HCT116 (cell line): ENCODE measurements around the gene PEAK3. TPM values are rescaled to one million over a fixed set of nuclear protein-coding genes. Genes with fewer than 3 reads are reported as not detected.

Experiments used
- ATAC-seq: fragments of 200-7000 bp; cut with Tn5 transposase; 2 replicates; pipeline ENCODE4 v1.9.1; 2020; ENCODE audit warnings: mild to moderate bottlenecking, moderate library complexity
- BruUV-seq: library from RNA; stranded (reverse); fragments of 400-500 nt; replicated peaks from 2 replicates; lab custom pipeline; 2021; lab: Mats Ljungman, UMichigan
- CTCF ChIA-PET: fragments of 300-600 bp; sonication (Branson Sonifier 250); formaldehyde crosslinking; loops from one replicate; lab custom pipeline; 2021; ENCODE audit warnings: antibody characterized with exemption; lab: Charles Lee
- POLR2A ChIA-PET: fragments of 300-600, 350-600 bp; sonication (Branson Sonifier 250); formaldehyde crosslinking; loops from one replicate; lab custom pipeline; 2021; ENCODE audit warnings: antibody characterized with exemption; lab: Charles Lee
- RAD21 ChIA-PET, 2 experiments: fragments of 300-600 bp; sonication (Branson Sonifier 250); formaldehyde crosslinking; loops; one replicate each; lab custom pipeline; 2023; ENCODE audit warnings: low total read pairs in 2 of 2; ENCODE audit not compliant: uncharacterized antibody in 2 of 2, unreplicated experiment in 2 of 2, low non-redundant PET in 1 of 2; lab: Charles Lee
- DNase-seq: peaks from one replicate; pipeline ENCODE4 v3.0.0-alpha.2; 2010; ENCODE audit warnings: low read depth, low spot score
- H2AFZ ChIP-seq: fragments of 200-600 bp; shearing (Covaris generic), sonication (generic); 2 replicates; pipeline ENCODE4 v1.6.1; 2017; ENCODE audit warnings: low read depth, mixed run types, mixed read lengths, antibody characterized with exemption, low read length; ENCODE audit not compliant: poor library complexity, severe bottlenecking
- H3K27ac ChIP-seq: 2 replicates; pipeline ENCODE4 v1.5.1; 2012; ENCODE audit warnings: low read depth, low read length
- H3K27me3 ChIP-seq: fragments of 200-600 bp; sonication (generic); 2 replicates; pipeline ENCODE4 v1.6.1; 2016; ENCODE audit warnings: mixed run types, low read length, mixed read lengths; ENCODE audit not compliant: insufficient read depth
- H3K36me3 ChIP-seq, 2 experiments: fragments of 200-500 bp in 1 of 2; fragments of 200-600 bp in 1 of 2; sonication (Bioruptor generic) in 1 of 2; sonication (generic) in 1 of 2; 2 replicates each; pipeline versions ENCODE4 v1.5.1 to v1.6.1; 2014 to 2016; ENCODE audit warnings: low read length in 2 of 2, inconsistent platforms in 1 of 2, mixed read lengths in 1 of 2, mixed run types in 1 of 2; ENCODE audit not compliant: insufficient read depth in 2 of 2, control insufficient read depth in 1 of 2
- H3K4me1 ChIP-seq, 2 experiments: fragments of 200-600 bp in 1 of 2; sonication (generic) in 1 of 2; 2 replicates each; pipeline versions ENCODE4 v1.5.1 to v1.6.1; 2012 to 2017; ENCODE audit warnings: low read length in 2 of 2, inconsistent platforms in 1 of 2, mild to moderate bottlenecking in 1 of 2, mixed read lengths in 1 of 2, mixed run types in 1 of 2, moderate library complexity in 1 of 2; ENCODE audit not compliant: insufficient read depth in 2 of 2, control insufficient read depth in 1 of 2
- H3K4me2 ChIP-seq: fragments of 200-600 bp; sonication (generic); 2 replicates; pipeline ENCODE4 v1.6.1; 2017; ENCODE audit warnings: mixed run types, low read length, mixed read lengths
- H3K4me3 ChIP-seq, 2 experiments: fragments of 200-600 bp in 1 of 2; sonication (generic) in 1 of 2; replicated peaks in 1 of 2; 2 replicates each; pipeline ENCODE4 v1.5.1; 2011 to 2016; ENCODE audit warnings: low read length in 2 of 2, control low read depth in 1 of 2, low read depth in 1 of 2, mild to moderate bottlenecking in 1 of 2, mixed read lengths in 1 of 2, mixed run types in 1 of 2
- H3K79me2 ChIP-seq: fragments of 200-600 bp; sonication (generic); 2 replicates; pipeline ENCODE4 v1.6.1; 2017; ENCODE audit warnings: mild to moderate bottlenecking, mixed run types, low read length, moderate library complexity, mixed read lengths; ENCODE audit not compliant: insufficient read depth
- H3K9ac ChIP-seq: fragments of 200-600 bp; sonication (generic); 2 replicates; pipeline ENCODE4 v1.6.1; 2016; ENCODE audit warnings: low read length, mixed read lengths
- H3K9me2 ChIP-seq: fragments of 200-600 bp; sonication (generic), shearing (Covaris generic); 2 replicates; pipeline ENCODE4 v1.6.1; 2017; ENCODE audit warnings: mixed run types, mild to moderate bottlenecking, moderate library complexity; ENCODE audit not compliant: insufficient read depth
- H3K9me3 ChIP-seq, 2 experiments: fragments of 200-500 bp in 1 of 2; fragments of 200-600 bp in 1 of 2; sonication (Bioruptor generic) in 1 of 2; sonication (generic) in 1 of 2; 2 replicates each; pipeline ENCODE4 v1.6.1; 2014 to 2017; ENCODE audit warnings: low read length in 2 of 2, mixed read lengths in 2 of 2, inconsistent platforms in 1 of 2, low read depth in 1 of 2, mild to moderate bottlenecking in 1 of 2, mixed run types in 1 of 2, moderate library complexity in 1 of 2; ENCODE audit not compliant: control insufficient read depth in 1 of 2, insufficient read depth in 1 of 2
- H4K20me1 ChIP-seq: fragments of 200-600 bp; sonication (generic), shearing (Covaris generic); 2 replicates; pipeline ENCODE4 v1.6.1; 2017; ENCODE audit warnings: mixed run types, mild to moderate bottlenecking, moderate library complexity; ENCODE audit not compliant: insufficient read depth
- CEBPB ChIP-seq: IDR thresholded peaks from 2 replicates; pipeline ENCODE4 v1.6.1; 2012; ENCODE audit warnings: low read depth
- EGR1 ChIP-seq: IDR thresholded peaks from 2 replicates; pipeline ENCODE4 v1.6.1; 2012; ENCODE audit warnings: low read depth
- ELF1 ChIP-seq: IDR thresholded peaks from 2 replicates; pipeline ENCODE4 v1.6.1; 2012; ENCODE audit warnings: low read depth, borderline replicate concordance
- EZH2phosphoT487 ChIP-seq: fragments of 200-600 bp; IDR thresholded peaks from 2 replicates; pipeline ENCODE4 v1.6.1; 2018; ENCODE audit warnings: antibody characterized with exemption, borderline replicate concordance
- JUND ChIP-seq: IDR thresholded peaks from 2 replicates; pipeline ENCODE4 v1.6.1; 2012
- POLR2A ChIP-seq: IDR thresholded peaks from 2 replicates; pipeline ENCODE4 v1.7.0; 2011; ENCODE audit warnings: borderline replicate concordance; ENCODE audit not compliant: insufficient read depth, insufficient read length; ENCODE audit errors: extremely low read depth
- TCF7L2 ChIP-seq: IDR thresholded peaks from 2 replicates; pipeline ENCODE4 v1.7.0; 2011; ENCODE audit warnings: borderline replicate concordance, inconsistent platforms; ENCODE audit not compliant: insufficient read depth, insufficient read length; ENCODE audit errors: extremely low read depth
- YY1 ChIP-seq: IDR thresholded peaks from 2 replicates; pipeline ENCODE4 v1.6.1; 2011; ENCODE audit warnings: low read length, low read depth, moderate library complexity, mild to moderate bottlenecking; ENCODE audit not compliant: insufficient replicate concordance; ENCODE audit errors: extremely low read depth
- intact Hi-C: fragments of 100-400 bp; cut with micrococcal nuclease; formaldehyde crosslinking; loops from 2 replicates; pipeline ENCODE4 v1.10.0; 2022
- total RNA-seq: library from RNA; stranded (reverse); gene quantifications from one replicate; pipeline ENCODE4 v1.2.1, GENCODE V29; 2021; ENCODE audit not compliant: unreplicated experiment
- TF ChIP-seq, protein P1 (sequence below): IDR thresholded peaks from 2 replicates; pipeline ENCODE4 v1.6.1; 2012; ENCODE audit warnings: low read depth
- TF ChIP-seq, protein P2 (sequence below): IDR thresholded peaks from 2 replicates; pipeline ENCODE4 v1.6.1; 2012
- TF ChIP-seq, protein P3 (sequence below), 3 experiments: fragments of 200-600 bp in 1 of 3; sonication (generic) in 1 of 3; IDR thresholded peaks in 2 of 3; conservative IDR thresholded peaks in 1 of 3; 2 replicates each; pipeline ENCODE4 v1.5.1; 2012 to 2017; ENCODE audit warnings: low read depth in 2 of 3, low read length in 2 of 3, antibody characterized with exemption in 1 of 3, borderline replicate concordance in 1 of 3, control low read depth in 1 of 3, mild to moderate bottlenecking in 1 of 3, mixed read lengths in 1 of 3, mixed run types in 1 of 3, moderate library complexity in 1 of 3; ENCODE audit not compliant: insufficient read depth in 1 of 3

PEAK3 gene
- total RNA-seq, 1 experiment from 2014 or later, result not detected

GRCh38 chr19:2325281-2326046 is 43.5 kb upstream of the PEAK3 start:
- H3K36me3 ChIP-seq, result peaks cover 5 to 6% of the 10 kb centered on the region in 2 experiments; a peak in 2 of 4 replicates
- DNase-seq, result no peak
- H3K9me3 ChIP-seq, result no peaks in the 10 kb centered on the region
- TF ChIP-seq EZH2phosphoT487, result no peak
- TF ChIP-seq YY1, result no peak
- no peak for TF ChIP-seq POLR2A
- no peak for TF ChIP-seq JUND
- TF ChIP-seq, all 23 proteins: peak for 0
- no TSS peak for BruUV-seq
- H3K9me2 ChIP-seq, result no peaks in the 10 kb centered on the region
- H3K4me3 ChIP-seq, result no peak overlapping the region
- ChIA-PET POLR2A (no interaction called here), CTCF (no interaction called here), RAD21 (no interaction called here)
- no peaks in the 10 kb centered on the region for H4K20me1 ChIP-seq
- H3K27ac ChIP-seq, result no peak overlapping the region
- intact Hi-C loops, result loop anchor here (5.0 kb wide), 1 partner anchor 67 kb away; no protein-coding TSS in a partner anchor
- no peaks in the 10 kb centered on the region for H3K27me3 ChIP-seq
- no peak overlapping the region for H3K4me2 ChIP-seq
- ATAC-seq, result no peak
- peaks cover 53% of the 10 kb centered on the region for H3K79me2 ChIP-seq
- no peak overlapping the region for H2AFZ ChIP-seq
- H3K9ac ChIP-seq, result no peak overlapping the region
- peaks cover 16 to 19% of the 10 kb centered on the region in 2 experiments for H3K4me1 ChIP-seq

GRCh38 chr19:2324220-2324948 is 42.4 kb upstream of the PEAK3 start:
- Histone ChIP-seq H3K27me3 (no peaks in the 10 kb centered on the region), H3K9ac (no peak overlapping the region), H3K79me2 (peaks cover 42% of the 10 kb centered on the region), H4K20me1 (no peaks in the 10 kb centered on the region), H3K4me1 (peaks cover 9 to 12% of the 10 kb centered on the region in 2 experiments; a peak in 3 of 4 replicates), H3K9me3 (no peaks in the 10 kb centered on the region), H3K4me2 (no peak overlapping the region), H3K4me3 (no peak overlapping the region), H3K36me3 (peaks cover 5 to 6% of the 10 kb centered on the region in 2 experiments; a peak in 2 of 4 replicates), H3K9me2 (no peaks in the 10 kb centered on the region), H2AFZ (no peak overlapping the region), H3K27ac (no peak overlapping the region)
- intact Hi-C loops, result no loop called here
- ChIA-PET CTCF (no interaction called here), POLR2A (no interaction called here), RAD21 (no interaction called here)
- no TSS peak for BruUV-seq
- ATAC-seq (no peak), DNase-seq (no peak)
- TF ChIP-seq CEBPB (no peak), TCF7L2 (no peak), JUND (no peak), ELF1 (no peak), EGR1 (no peak)
- TF ChIP-seq, protein P1, sequence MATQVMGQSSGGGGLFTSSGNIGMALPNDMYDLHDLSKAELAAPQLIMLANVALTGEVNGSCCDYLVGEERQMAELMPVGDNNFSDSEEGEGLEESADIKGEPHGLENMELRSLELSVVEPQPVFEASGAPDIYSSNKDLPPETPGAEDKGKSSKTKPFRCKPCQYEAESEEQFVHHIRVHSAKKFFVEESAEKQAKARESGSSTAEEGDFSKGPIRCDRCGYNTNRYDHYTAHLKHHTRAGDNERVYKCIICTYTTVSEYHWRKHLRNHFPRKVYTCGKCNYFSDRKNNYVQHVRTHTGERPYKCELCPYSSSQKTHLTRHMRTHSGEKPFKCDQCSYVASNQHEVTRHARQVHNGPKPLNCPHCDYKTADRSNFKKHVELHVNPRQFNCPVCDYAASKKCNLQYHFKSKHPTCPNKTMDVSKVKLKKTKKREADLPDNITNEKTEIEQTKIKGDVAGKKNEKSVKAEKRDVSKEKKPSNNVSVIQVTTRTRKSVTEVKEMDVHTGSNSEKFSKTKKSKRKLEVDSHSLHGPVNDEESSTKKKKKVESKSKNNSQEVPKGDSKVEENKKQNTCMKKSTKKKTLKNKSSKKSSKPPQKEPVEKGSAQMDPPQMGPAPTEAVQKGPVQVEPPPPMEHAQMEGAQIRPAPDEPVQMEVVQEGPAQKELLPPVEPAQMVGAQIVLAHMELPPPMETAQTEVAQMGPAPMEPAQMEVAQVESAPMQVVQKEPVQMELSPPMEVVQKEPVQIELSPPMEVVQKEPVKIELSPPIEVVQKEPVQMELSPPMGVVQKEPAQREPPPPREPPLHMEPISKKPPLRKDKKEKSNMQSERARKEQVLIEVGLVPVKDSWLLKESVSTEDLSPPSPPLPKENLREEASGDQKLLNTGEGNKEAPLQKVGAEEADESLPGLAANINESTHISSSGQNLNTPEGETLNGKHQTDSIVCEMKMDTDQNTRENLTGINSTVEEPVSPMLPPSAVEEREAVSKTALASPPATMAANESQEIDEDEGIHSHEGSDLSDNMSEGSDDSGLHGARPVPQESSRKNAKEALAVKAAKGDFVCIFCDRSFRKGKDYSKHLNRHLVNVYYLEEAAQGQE, result no peak
- TF ChIP-seq, protein P2, sequence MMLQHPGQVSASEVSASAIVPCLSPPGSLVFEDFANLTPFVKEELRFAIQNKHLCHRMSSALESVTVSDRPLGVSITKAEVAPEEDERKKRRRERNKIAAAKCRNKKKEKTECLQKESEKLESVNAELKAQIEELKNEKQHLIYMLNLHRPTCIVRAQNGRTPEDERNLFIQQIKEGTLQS, result no peak
- TF ChIP-seq, protein P3, sequence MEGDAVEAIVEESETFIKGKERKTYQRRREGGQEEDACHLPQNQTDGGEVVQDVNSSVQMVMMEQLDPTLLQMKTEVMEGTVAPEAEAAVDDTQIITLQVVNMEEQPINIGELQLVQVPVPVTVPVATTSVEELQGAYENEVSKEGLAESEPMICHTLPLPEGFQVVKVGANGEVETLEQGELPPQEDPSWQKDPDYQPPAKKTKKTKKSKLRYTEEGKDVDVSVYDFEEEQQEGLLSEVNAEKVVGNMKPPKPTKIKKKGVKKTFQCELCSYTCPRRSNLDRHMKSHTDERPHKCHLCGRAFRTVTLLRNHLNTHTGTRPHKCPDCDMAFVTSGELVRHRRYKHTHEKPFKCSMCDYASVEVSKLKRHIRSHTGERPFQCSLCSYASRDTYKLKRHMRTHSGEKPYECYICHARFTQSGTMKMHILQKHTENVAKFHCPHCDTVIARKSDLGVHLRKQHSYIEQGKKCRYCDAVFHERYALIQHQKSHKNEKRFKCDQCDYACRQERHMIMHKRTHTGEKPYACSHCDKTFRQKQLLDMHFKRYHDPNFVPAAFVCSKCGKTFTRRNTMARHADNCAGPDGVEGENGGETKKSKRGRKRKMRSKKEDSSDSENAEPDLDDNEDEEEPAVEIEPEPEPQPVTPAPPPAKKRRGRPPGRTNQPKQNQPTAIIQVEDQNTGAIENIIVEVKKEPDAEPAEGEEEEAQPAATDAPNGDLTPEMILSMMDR (IDR thresholded peaks at IDR 0.05 in 2 of 3, conservative IDR thresholded peaks at IDR 0.05 in 1 of 3; ENCODE audit: borderline replicate concordance in 1 of 3, insufficient read depth in 1 of 3, low read depth in 2 of 3, low read length in 2 of 3), result no peak
